HPDE6-E6E7 (cell line): ENCODE measurements around the gene ARAP3.
"Not testable (repeated sequence)": the region's sequence is repeated elsewhere in the genome, so short reads cannot be mapped to it uniquely, and the experiment has no call there.

Experiments
- DNase-seq: peaks from one replicate; pipeline ENCODE4 v3.0.0; 2011; ENCODE audit warnings: missing footprints; ENCODE audit errors: extremely low spot score

The ARAP3 gene, protein sequence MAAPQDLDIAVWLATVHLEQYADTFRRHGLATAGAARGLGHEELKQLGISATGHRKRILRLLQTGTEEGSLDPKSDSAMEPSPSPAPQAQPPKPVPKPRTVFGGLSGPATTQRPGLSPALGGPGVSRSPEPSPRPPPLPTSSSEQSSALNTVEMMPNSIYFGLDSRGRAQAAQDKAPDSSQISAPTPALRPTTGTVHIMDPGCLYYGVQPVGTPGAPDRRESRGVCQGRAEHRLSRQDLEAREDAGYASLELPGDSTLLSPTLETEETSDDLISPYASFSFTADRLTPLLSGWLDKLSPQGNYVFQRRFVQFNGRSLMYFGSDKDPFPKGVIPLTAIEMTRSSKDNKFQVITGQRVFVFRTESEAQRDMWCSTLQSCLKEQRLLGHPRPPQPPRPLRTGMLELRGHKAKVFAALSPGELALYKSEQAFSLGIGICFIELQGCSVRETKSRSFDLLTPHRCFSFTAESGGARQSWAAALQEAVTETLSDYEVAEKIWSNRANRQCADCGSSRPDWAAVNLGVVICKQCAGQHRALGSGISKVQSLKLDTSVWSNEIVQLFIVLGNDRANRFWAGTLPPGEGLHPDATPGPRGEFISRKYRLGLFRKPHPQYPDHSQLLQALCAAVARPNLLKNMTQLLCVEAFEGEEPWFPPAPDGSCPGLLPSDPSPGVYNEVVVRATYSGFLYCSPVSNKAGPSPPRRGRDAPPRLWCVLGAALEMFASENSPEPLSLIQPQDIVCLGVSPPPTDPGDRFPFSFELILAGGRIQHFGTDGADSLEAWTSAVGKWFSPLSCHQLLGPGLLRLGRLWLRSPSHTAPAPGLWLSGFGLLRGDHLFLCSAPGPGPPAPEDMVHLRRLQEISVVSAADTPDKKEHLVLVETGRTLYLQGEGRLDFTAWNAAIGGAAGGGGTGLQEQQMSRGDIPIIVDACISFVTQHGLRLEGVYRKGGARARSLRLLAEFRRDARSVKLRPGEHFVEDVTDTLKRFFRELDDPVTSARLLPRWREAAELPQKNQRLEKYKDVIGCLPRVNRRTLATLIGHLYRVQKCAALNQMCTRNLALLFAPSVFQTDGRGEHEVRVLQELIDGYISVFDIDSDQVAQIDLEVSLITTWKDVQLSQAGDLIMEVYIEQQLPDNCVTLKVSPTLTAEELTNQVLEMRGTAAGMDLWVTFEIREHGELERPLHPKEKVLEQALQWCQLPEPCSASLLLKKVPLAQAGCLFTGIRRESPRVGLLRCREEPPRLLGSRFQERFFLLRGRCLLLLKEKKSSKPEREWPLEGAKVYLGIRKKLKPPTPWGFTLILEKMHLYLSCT (N-terminal part only)

GRCh38 chr5:141681695-141682641 is at the start of gene ARAP3:
Gene ARAP3 (minus strand): TSS chr5:141682230. CDS start chr5:141680486, 1,744 bp downstream.
- DNase-seq, result peak; percentile 91

DNA sequence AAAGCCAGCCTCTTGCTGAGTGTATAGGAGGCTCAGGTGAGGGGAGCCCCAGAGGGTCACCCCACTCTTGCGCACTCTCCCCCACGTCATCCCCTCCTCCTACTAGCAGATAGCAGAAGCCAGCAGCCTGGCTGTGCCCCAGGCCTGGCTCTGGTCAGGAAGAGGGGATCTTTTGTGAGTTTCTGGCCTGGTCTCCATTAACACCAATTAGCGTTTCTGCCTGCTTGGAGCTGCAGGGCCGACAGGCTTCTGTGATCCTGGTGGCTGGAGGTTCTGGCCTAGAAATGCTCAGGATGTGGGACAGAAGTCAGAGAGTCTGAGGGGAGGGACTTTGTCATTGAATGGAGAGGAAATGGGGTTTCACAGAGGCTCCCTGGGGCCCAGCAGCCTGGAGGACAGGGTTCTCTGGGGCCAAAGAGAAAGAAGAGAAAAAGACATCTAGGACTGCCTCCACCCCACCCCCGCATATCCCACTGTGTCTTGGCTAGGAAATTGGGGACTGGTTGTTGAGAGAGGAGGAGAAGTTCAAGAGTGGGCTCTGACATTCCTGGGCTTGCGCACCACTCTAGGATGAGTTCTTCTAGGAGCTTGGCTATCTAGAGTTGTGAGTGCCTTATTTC is 47.5 kb upstream of the ARAP3 start:
- no peak for DNase-seq

GRCh38 chr5:141725891-141726290 is 43.9 kb upstream of the ARAP3 start:
- no peak for DNase-seq

DNA sequence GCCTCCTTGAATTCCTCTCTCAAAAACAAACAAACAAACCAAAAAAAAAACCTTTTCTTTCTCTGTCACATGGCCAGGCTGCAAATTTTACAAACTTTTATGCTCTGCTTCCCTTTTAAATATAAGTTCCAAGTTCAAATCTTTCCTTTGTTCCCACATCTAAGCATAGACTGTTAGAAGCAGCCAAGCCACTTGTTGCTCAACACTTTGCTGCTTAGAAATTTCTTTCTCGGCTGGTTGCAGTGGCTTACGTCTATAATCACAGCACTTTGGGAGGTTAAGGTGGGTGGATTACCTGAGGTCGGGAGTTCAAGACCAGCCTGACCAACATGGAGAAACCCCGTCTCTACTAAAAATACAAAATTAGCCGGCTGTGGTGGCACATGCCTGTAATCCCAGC is 43.1 kb upstream of the ARAP3 start:
- DNase-seq, result not testable (repeated sequence)

- no peak for DNase-seq
Observed at GRCh38 chr5:141722266-141722665, 40.2 kb upstream of the ARAP3 start.

- DNase-seq, result no peak
Observed at GRCh38 chr5:141717043-141717442, 35.0 kb upstream of the ARAP3 start.

DNA sequence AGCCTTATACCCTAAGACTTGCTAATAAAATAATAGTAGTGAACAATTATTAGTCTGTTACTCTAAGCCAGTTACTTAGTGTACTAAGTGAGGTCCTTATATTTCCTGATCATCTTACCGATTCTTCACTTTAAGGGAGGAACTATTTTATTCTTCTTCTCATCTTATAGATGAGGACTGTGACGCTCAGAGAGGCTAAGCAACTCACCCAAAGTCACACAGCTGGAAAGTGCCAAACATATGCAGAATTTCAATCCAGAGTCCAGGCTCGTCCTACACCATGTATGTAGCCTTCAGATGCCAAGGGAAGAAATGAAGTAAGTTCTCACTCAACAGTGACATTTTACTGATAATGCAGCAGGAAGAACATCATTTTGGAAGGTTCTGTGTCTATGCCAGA is 34.4 kb upstream of the ARAP3 start:
- DNase-seq, result no peak

DNA sequence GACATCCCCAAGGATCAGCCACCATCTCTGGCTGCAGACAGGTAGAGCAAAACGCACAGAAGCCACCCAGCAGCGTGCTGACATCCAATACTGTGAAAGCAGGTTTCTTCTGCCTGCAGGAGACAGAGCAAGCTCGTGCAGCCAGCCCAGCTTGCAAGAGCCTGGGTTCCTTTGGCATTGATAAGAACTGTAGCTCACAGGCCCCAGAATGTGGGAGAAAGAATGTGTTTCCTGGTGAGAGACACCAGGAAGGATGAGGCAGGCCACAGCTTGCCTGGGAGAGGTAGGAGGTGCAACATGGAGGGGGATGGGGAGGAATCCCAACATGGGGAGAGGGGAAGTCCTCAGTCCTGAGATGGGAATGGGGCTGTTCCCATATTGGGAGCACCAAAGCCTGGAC is 34.0 kb upstream of the ARAP3 start:
- no peak for DNase-seq

GRCh38 chr5:141715346-141715905 is 33.4 kb upstream of the ARAP3 start:
- no peak for DNase-seq

GRCh38 chr5:141714542-141715310 is 32.7 kb upstream of the ARAP3 start:
- no peak for DNase-seq

DNA sequence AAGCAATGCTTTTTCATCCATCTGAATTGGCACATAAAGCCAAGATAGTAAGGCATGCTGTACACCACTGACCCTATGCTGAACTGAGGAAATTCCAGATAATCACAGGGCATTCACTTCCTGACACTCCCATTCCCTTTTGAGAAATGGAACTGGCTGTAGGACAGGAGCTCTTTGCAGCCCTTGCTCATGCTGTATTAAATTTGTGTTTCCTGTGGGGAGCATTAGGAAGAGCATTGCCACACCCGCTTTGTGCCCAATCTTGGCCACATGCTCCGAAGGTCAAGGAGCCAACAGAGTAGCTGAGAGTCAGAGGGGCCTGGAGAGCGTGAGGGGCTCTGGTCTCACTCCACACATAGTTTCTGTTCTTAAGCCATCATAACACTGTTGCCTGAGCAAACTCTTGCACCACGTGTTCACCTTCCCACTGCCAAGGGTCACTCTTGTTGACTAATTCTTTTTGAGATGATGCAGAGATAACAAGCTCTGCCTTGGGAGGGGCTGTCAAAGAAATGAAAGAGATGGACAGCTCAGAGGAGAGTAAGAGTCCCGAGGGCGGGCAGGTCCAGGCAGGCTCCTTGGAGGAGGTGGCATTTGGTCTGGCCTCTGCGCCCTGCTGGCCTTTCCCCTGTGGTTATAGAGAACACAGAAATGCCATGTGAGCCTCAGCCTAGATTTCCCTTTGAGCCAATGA is 31.7 kb upstream of the ARAP3 start:
- peak; percentile 84 for DNase-seq

GRCh38 chr5:141711687-141712086 is 29.7 kb upstream of the ARAP3 start:
- DNase-seq, result no peak

DNA sequence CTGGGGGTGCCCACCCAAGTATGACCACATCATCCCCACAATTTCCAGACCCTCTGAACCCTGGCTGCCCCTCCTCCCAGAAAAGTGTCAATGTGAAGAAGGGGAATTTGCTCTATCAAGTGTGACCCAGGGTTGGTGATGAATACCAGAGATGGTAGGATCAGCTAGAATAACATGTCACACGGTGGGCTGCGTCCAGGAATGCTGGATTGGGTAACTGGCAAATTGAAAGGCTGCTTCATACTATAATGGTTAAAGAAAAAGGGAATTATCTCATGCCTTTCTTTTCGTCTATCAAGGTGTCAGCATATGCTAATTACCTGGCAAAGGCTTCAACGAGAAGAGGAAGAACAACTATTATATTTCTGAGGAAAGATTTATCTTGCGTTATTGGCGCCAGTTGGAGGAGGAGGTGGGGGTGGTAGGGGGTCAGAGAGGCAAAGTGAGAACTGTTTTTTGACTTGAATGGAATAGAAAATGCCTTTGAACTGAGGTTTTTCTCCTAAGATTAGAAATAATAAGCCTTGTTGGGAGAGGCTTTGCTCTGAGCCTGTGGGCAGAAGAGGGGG is 27.8 kb upstream of the ARAP3 start:
- no peak for DNase-seq

DNA sequence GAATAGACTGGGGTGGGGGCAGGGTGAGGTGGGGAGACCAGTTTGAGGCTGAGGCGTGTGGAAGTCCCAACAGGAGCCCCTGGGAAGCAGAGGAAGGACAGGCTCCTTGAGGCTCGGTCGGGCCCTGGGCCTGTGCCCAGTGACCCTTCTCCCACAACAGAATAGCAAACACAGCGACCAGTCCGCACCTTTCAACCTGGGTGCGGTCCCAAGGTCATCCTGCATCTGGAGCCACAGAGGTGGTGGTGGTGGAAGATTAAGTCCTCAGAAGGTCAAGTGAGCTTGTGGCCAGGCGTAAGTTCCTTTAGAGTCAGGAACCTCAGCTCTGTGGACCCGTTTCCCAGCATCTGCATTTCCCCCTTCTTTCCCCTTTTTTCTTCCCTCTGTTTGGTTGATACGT is 26.0 kb upstream of the ARAP3 start:
- DNase-seq, result no peak

DNA sequence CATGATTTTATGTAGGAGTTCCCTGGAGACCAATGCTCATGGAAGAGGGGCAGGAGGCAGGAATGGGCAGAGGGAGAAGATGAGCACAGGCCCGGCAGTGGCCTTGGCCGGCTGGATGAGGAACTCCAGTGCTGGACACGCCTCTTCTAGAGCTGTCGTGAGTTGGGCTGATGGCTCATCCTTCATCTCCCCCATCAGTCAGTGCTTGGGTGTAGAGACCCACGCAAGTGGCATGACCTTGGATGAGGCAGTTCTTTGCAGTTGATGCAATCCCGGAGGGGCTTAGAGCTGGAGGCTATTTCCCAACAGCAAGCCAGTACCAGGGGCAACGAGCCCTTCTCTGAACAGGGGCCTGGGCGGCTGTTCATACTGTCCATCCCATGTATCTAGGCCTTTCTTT is 25.5 kb upstream of the ARAP3 start:
- DNase-seq, result no peak

- DNase-seq, result no peak
Observed at GRCh38 chr5:141706121-141706520, 24.1 kb upstream of the ARAP3 start.

DNA sequence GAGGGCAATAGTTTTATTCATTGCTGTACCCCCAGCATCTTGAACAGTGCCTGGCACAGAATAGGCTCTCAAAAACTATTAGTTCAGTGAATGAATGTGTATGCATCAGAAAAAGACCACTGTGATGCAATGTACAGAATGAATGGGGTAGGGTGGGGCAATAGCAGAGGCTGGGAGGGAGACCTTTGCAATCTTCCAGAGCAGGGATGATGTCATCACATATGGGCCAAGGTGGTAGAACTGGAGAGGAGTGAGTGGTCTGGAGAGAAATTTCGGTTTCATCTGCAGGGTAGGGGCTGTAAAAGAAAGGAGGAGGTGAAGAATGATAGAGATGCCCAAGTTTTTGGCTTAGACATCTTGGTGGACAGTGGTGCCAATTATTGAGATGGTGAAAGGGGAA is 23.4 kb upstream of the ARAP3 start:
- no peak for DNase-seq

DNA sequence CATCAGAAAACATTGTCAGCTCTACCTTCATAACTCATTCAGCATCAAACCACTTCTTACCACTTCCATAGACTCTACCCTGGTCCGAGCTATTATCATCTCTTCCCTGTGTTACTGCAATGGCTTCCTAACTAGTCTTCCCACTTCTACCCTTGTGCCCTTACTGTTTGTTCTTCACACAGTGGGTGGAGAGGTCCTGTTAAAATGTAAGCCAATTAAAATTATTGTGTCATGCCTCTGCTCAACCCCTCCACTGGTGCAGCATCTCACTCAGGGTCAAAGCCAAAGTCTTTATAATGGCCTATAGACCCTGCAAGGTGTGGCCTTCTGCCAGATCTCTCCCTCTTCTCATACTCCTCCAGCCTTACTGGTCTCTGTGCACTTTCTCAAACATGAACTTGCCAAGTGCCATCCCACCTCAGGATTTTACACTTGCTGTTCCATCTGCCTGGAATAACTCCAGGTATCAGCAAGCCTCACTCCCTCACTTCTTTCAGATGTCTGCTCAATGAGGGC is 22.8 kb upstream of the ARAP3 start:
- DNase-seq, result no peak
